ENCODE results near the gene RARS2. TPM values are rescaled to one million over a fixed set of nuclear protein-coding genes. Genes with fewer than 3 reads are reported as not detected.

The RARS2 gene
- total and polyA plus RNA-seq, 9 of the 15 experiments (the other 6 are each of a cell fraction or from before 2014, with no cell fraction given) = 30.0 to 92.7 (median 43.4) TPM

DNA sequence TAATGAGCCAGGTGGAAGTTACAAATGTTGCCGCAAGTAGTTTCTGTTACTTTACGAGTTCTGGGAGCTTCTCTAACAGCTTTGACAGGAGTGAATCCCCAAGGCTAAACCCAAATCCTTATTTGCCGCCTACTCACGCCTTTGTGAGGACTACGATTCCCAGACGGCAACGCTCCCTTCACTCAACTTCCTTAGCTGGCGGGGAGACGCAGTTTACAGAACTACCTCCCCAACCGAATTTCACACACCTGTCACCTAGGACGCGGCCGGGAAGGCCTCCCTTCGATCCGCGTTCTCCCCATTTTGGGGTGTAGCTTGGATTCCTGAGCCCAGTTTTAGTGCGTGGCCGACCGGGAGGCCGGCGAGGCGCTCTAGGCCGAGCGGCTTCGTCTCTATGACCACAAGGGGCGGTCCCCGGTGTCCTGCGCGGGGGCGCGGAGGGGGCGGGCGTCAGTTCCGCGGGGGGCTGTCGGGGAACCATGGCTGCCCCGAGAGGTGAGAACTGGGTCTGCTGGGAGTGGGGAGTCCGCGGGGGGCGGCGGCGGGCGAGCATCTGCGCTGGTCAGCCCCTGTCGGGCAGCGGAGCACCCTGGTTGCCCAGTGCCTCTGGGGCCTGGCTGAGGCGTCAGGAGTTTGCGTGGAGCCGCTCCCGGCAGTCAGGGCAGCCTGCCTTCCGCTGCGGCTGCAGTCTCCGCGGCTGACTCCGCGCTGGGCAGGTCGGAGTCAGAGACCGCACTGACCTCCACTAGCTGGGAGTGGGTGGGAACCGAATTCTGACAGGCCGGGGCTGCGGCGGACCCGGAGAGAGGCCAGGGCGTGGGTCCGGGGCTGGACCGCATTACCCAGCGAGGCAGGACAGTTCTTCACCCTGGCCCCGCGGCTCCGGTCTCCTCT, 117.0 kb downstream of the RARS2 start, which contains the start of gene SLC35A1 (continued):
- TF ChIP-seq, protein P1, sequence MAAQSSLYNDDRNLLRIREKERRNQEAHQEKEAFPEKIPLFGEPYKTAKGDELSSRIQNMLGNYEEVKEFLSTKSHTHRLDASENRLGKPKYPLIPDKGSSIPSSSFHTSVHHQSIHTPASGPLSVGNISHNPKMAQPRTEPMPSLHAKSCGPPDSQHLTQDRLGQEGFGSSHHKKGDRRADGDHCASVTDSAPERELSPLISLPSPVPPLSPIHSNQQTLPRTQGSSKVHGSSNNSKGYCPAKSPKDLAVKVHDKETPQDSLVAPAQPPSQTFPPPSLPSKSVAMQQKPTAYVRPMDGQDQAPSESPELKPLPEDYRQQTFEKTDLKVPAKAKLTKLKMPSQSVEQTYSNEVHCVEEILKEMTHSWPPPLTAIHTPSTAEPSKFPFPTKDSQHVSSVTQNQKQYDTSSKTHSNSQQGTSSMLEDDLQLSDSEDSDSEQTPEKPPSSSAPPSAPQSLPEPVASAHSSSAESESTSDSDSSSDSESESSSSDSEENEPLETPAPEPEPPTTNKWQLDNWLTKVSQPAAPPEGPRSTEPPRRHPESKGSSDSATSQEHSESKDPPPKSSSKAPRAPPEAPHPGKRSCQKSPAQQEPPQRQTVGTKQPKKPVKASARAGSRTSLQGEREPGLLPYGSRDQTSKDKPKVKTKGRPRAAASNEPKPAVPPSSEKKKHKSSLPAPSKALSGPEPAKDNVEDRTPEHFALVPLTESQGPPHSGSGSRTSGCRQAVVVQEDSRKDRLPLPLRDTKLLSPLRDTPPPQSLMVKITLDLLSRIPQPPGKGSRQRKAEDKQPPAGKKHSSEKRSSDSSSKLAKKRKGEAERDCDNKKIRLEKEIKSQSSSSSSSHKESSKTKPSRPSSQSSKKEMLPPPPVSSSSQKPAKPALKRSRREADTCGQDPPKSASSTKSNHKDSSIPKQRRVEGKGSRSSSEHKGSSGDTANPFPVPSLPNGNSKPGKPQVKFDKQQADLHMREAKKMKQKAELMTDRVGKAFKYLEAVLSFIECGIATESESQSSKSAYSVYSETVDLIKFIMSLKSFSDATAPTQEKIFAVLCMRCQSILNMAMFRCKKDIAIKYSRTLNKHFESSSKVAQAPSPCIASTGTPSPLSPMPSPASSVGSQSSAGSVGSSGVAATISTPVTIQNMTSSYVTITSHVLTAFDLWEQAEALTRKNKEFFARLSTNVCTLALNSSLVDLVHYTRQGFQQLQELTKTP (IDR thresholded peaks at IDR 0.05; ENCODE audit: low read depth in 1 of 2, partially characterized antibody in 2 of 2) = peak in 1 of 2 experiments; percentile 88
- no peak for TF ChIP-seq HSF4 (CRISPR knock-in tag; IDR thresholded peaks at IDR 0.05; ENCODE audit: borderline replicate concordance)
- no peak for TF ChIP-seq ZNF23 (CRISPR knock-in tag; IDR thresholded peaks at IDR 0.05)
- TF ChIP-seq, protein P2, sequence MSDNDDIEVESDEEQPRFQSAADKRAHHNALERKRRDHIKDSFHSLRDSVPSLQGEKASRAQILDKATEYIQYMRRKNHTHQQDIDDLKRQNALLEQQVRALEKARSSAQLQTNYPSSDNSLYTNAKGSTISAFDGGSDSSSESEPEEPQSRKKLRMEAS (CRISPR knock-in tag; IDR thresholded peaks at IDR 0.05) = peak; percentile 41
- TF ChIP-seq MECOM (CRISPR knock-in tag; IDR thresholded peaks at IDR 0.05) = no peak
- no peak for TF ChIP-seq ZSCAN29 (IDR thresholded peaks at IDR 0.05)
- 0 out of 2 replicates have a peak, but pooled peaks have one; percentile 35 for TF ChIP-seq ZNF431 (CRISPR knock-in tag; IDR thresholded peaks at IDR 0.05)
- TF ChIP-seq ZNF76 (CRISPR knock-in tag; IDR thresholded peaks at IDR 0.05; ENCODE audit: borderline replicate concordance) = no peak
- no peak for TF ChIP-seq NCOA1 (IDR thresholded peaks at IDR 0.05; ENCODE audit: low read depth)
- TF ChIP-seq, protein P3, sequence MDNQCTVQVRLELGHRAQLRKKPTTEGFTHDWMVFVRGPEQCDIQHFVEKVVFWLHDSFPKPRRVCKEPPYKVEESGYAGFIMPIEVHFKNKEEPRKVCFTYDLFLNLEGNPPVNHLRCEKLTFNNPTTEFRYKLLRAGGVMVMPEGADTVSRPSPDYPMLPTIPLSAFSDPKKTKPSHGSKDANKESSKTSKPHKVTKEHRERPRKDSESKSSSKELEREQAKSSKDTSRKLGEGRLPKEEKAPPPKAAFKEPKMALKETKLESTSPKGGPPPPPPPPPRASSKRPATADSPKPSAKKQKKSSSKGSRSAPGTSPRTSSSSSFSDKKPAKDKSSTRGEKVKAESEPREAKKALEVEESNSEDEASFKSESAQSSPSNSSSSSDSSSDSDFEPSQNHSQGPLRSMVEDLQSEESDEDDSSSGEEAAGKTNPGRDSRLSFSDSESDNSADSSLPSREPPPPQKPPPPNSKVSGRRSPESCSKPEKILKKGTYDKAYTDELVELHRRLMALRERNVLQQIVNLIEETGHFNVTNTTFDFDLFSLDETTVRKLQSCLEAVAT (IDR thresholded peaks at IDR 0.05) = 0 out of 4 replicates have a peak, but pooled peaks of 1 of the 2 experiments have one; percentile 25
- no peak for TF ChIP-seq NR2F6 (CRISPR knock-in tag; IDR thresholded peaks at IDR 0.05)
- peak; percentile 93 for TF ChIP-seq POLR2G (IDR thresholded peaks at IDR 0.05; ENCODE audit: low read depth, low read length)
- TF ChIP-seq MCM7 (IDR thresholded peaks at IDR 0.05) = no peak
- TF ChIP-seq SAP30 (IDR thresholded peaks at IDR 0.05; ENCODE audit: borderline replicate concordance, insufficient read depth, low read depth, low read length, poor library complexity, severe bottlenecking) = no peak
- TF ChIP-seq ZKSCAN1 (IDR thresholded peaks at IDR 0.05; ENCODE audit: low read depth, low read length) = no peak

Measured in K562 (cell line).